ENCODE results near the gene KIRREL3.

The KIRREL3 gene

GRCh38 chr11:126904520-126904919, 96.0 kb downstream of the KIRREL3 start:
- no peak for DNase-seq

- DNase-seq, result no peak
Observed at GRCh38 chr11:126901783-126902182, 98.8 kb downstream of the KIRREL3 start.

GRCh38 chr11:126899961-126900748, 100.4 kb downstream of the KIRREL3 start:
- no peak for DNase-seq

GRCh38 chr11:126898802-126899201, 101.8 kb downstream of the KIRREL3 start:
- no peak for DNase-seq

- no peak for DNase-seq
Observed at GRCh38 chr11:126897430-126897829, 103.1 kb downstream of the KIRREL3 start.

- DNase-seq, result no peak
Observed at GRCh38 chr11:126896025-126896424, 104.5 kb downstream of the KIRREL3 start.

GRCh38 chr11:126893796-126894195, 106.8 kb downstream of the KIRREL3 start:
- DNase-seq, result no peak

- no peak for DNase-seq
Observed at GRCh38 chr11:126892756-126893155, 107.8 kb downstream of the KIRREL3 start.

- no peak for DNase-seq
Observed at GRCh38 chr11:126891556-126892217, 108.9 kb downstream of the KIRREL3 start.

GRCh38 chr11:126890561-126890960, 110.0 kb downstream of the KIRREL3 start:
- DNase-seq, result no peak

- no peak for DNase-seq
Observed at GRCh38 chr11:126888115-126888712, 112.4 kb downstream of the KIRREL3 start.

- no peak for DNase-seq
Observed at GRCh38 chr11:126886636-126887035, 113.9 kb downstream of the KIRREL3 start.

GRCh38 chr11:126886085-126886484, 114.5 kb downstream of the KIRREL3 start:
- no peak for DNase-seq

- no peak for DNase-seq
Observed at GRCh38 chr11:126884594-126884993, 116.0 kb downstream of the KIRREL3 start.

GRCh38 chr11:126884192-126884591, 116.4 kb downstream of the KIRREL3 start:
- DNase-seq, result no peak

- no peak for DNase-seq
Observed at GRCh38 chr11:126880872-126881271, 119.7 kb downstream of the KIRREL3 start.

GRCh38 chr11:126879516-126879915, 121.1 kb downstream of the KIRREL3 start:
- DNase-seq, result no peak

GRCh38 chr11:126878913-126879482, 121.6 kb downstream of the KIRREL3 start:
- DNase-seq, result no peak

- DNase-seq, result no peak
Observed at GRCh38 chr11:126874831-126875230, 125.7 kb downstream of the KIRREL3 start.

- no peak for DNase-seq
Observed at GRCh38 chr11:126874276-126874675, 126.3 kb downstream of the KIRREL3 start.

- DNase-seq, result no peak
Observed at GRCh38 chr11:126871792-126872191, 128.8 kb downstream of the KIRREL3 start.

GRCh38 chr11:126870021-126870420, 130.5 kb downstream of the KIRREL3 start:
- no peak for DNase-seq

- no peak for DNase-seq
Observed at GRCh38 chr11:126868741-126869140, 131.8 kb downstream of the KIRREL3 start.

- no peak for DNase-seq
Observed at GRCh38 chr11:126864934-126865333, 135.6 kb downstream of the KIRREL3 start.

All from effector CD4-positive, alpha-beta T cell (primary cell).